ENCODE data around the gene NR6A1. TPM values are rescaled to one million over a fixed set of nuclear protein-coding genes. Genes with fewer than 3 reads are reported as not detected.

The NR6A1 gene
- total and polyA plus RNA-seq, 2 of the 13 experiments (the other 11 are each of a cell fraction or from before 2014, with no cell fraction given) = 28.1 to 31.5 TPM

DNA sequence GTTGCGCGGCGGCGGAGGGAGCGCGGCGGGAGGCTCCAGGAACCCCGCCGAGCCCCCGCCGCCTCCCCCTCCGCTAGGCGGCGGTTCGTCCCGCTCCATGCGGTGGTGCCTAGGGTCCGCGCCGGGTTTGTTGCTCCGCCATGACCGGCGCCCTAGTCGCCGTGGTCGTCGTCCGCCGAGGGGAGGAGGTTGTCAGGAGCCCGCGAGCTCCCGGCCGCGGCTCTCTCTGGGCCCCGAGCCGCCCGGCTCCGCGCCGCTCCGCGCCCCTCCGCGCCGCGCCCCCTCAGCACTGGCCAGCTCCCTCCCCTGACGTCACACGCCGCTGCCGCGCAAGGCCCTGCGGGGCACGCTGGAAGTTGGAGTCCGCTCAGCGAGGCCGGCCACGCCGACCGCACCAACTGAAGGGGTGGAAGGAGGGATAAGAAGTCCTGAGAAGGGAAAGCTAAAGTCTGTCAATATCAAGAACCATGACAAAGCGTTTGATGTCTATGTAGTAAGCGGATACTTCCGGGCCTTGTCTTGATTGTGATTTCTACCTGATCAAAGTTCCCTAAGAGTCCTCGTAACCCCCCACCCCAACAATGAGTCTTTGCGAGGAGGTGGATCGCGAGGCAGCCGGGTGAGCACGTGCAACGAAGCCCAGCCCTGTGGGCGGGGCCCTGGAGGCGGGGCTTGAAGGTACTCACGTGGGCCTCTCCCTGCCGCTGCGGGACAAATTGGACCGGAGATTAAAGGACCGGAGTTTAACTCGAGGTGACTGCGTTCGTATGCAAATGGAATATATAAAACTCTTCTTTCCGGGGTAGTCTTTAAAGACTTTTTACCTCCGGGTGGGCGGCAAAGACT lies at the start of gene NR6A1 (continued):
- TF ChIP-seq, protein P1, sequence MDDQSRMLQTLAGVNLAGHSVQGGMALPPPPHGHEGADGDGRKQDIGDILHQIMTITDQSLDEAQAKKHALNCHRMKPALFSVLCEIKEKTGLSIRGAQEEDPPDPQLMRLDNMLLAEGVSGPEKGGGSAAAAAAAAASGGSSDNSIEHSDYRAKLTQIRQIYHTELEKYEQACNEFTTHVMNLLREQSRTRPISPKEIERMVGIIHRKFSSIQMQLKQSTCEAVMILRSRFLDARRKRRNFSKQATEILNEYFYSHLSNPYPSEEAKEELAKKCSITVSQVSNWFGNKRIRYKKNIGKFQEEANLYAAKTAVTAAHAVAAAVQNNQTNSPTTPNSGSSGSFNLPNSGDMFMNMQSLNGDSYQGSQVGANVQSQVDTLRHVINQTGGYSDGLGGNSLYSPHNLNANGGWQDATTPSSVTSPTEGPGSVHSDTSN (CRISPR knock-in tag; IDR thresholded peaks at IDR 0.05; ENCODE audit: borderline replicate concordance) = no peak
- TF ChIP-seq, protein P2, sequence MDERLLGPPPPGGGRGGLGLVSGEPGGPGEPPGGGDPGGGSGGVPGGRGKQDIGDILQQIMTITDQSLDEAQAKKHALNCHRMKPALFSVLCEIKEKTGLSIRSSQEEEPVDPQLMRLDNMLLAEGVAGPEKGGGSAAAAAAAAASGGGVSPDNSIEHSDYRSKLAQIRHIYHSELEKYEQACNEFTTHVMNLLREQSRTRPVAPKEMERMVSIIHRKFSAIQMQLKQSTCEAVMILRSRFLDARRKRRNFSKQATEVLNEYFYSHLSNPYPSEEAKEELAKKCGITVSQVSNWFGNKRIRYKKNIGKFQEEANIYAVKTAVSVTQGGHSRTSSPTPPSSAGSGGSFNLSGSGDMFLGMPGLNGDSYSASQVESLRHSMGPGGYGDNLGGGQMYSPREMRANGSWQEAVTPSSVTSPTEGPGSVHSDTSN (CRISPR knock-in tag; IDR thresholded peaks at IDR 0.05) = no peak
- TF ChIP-seq, protein P3, sequence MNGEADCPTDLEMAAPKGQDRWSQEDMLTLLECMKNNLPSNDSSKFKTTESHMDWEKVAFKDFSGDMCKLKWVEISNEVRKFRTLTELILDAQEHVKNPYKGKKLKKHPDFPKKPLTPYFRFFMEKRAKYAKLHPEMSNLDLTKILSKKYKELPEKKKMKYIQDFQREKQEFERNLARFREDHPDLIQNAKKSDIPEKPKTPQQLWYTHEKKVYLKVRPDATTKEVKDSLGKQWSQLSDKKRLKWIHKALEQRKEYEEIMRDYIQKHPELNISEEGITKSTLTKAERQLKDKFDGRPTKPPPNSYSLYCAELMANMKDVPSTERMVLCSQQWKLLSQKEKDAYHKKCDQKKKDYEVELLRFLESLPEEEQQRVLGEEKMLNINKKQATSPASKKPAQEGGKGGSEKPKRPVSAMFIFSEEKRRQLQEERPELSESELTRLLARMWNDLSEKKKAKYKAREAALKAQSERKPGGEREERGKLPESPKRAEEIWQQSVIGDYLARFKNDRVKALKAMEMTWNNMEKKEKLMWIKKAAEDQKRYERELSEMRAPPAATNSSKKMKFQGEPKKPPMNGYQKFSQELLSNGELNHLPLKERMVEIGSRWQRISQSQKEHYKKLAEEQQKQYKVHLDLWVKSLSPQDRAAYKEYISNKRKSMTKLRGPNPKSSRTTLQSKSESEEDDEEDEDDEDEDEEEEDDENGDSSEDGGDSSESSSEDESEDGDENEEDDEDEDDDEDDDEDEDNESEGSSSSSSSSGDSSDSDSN (CRISPR knock-in tag; IDR thresholded peaks at IDR 0.05) = peak; percentile 68; the same call in 1 of the 2 replicates
- TF ChIP-seq ZNF12 (CRISPR knock-in tag; IDR thresholded peaks at IDR 0.05) (no peak), MXD4 (CRISPR knock-in tag; IDR thresholded peaks at IDR 0.05) (peak; percentile 70), THAP11 (CRISPR knock-in tag; IDR thresholded peaks at IDR 0.05) (peak; percentile 99), MYNN (CRISPR knock-in tag; IDR thresholded peaks at IDR 0.05; ENCODE audit: low read depth) (no peak), SMYD3 (CRISPR knock-in tag; IDR thresholded peaks at IDR 0.05) (no peak), PITX1 (CRISPR knock-in tag; IDR thresholded peaks at IDR 0.05) (peak; percentile 65), EZH2 (conservative IDR thresholded peaks at IDR 0.05; ENCODE audit: low read depth, low read length) (no peak), ZNF619 (CRISPR knock-in tag; IDR thresholded peaks at IDR 0.05) (no peak), ZFP37 (CRISPR knock-in tag; IDR thresholded peaks at IDR 0.05; ENCODE audit: borderline replicate concordance) (no peak), ATAD3A (CRISPR knock-in tag; IDR thresholded peaks at IDR 0.05) (no peak)
- TF ChIP-seq, protein P4, sequence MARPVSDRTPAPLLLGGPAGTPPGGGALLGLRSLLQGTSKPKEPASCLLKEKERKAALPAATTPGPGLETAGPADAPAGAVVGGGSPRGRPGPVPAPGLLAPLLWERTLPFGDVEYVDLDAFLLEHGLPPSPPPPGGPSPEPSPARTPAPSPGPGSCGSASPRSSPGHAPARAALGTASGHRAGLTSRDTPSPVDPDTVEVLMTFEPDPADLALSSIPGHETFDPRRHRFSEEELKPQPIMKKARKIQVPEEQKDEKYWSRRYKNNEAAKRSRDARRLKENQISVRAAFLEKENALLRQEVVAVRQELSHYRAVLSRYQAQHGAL (CRISPR knock-in tag; IDR thresholded peaks at IDR 0.05; ENCODE audit: not compliant biosample characterization) = peak; percentile 31
- TF ChIP-seq, protein P5, sequence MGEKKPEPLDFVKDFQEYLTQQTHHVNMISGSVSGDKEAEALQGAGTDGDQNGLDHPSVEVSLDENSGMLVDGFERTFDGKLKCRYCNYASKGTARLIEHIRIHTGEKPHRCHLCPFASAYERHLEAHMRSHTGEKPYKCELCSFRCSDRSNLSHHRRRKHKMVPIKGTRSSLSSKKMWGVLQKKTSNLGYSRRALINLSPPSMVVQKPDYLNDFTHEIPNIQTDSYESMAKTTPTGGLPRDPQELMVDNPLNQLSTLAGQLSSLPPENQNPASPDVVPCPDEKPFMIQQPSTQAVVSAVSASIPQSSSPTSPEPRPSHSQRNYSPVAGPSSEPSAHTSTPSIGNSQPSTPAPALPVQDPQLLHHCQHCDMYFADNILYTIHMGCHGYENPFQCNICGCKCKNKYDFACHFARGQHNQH (CRISPR knock-in tag; IDR thresholded peaks at IDR 0.05) = peak; percentile 63; the same call in 1 of the 2 replicates
- TF ChIP-seq, protein P6, sequence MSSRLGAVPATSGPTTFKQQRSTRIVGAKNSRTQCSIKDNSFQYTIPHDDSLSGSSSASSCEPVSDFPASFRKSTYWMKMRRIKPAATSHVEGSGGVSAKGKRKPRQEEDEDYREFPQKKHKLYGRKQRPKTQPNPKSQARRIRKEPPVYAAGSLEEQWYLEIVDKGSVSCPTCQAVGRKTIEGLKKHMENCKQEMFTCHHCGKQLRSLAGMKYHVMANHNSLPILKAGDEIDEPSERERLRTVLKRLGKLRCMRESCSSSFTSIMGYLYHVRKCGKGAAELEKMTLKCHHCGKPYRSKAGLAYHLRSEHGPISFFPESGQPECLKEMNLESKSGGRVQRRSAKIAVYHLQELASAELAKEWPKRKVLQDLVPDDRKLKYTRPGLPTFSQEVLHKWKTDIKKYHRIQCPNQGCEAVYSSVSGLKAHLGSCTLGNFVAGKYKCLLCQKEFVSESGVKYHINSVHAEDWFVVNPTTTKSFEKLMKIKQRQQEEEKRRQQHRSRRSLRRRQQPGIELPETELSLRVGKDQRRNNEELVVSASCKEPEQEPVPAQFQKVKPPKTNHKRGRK (CRISPR knock-in tag; IDR thresholded peaks at IDR 0.05) = no peak
- TF ChIP-seq, protein P7, sequence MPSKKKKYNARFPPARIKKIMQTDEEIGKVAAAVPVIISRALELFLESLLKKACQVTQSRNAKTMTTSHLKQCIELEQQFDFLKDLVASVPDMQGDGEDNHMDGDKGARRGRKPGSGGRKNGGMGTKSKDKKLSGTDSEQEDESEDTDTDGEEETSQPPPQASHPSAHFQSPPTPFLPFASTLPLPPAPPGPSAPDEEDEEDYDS (CRISPR knock-in tag; IDR thresholded peaks at IDR 0.05) = peak; percentile 45
- TF ChIP-seq, protein P8, sequence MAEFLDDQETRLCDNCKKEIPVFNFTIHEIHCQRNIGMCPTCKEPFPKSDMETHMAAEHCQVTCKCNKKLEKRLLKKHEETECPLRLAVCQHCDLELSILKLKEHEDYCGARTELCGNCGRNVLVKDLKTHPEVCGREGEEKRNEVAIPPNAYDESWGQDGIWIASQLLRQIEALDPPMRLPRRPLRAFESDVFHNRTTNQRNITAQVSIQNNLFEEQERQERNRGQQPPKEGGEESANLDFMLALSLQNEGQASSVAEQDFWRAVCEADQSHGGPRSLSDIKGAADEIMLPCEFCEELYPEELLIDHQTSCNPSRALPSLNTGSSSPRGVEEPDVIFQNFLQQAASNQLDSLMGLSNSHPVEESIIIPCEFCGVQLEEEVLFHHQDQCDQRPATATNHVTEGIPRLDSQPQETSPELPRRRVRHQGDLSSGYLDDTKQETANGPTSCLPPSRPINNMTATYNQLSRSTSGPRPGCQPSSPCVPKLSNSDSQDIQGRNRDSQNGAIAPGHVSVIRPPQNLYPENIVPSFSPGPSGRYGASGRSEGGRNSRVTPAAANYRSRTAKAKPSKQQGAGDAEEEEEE (CRISPR knock-in tag; IDR thresholded peaks at IDR 0.05; ENCODE audit: borderline replicate concordance) = no peak
